ENCODE data around the gene CHCHD3.
A peak's percentile ranks its signal among the peaks of the same experiment; 100 is the strongest.

Gene CHCHD3

DNA sequence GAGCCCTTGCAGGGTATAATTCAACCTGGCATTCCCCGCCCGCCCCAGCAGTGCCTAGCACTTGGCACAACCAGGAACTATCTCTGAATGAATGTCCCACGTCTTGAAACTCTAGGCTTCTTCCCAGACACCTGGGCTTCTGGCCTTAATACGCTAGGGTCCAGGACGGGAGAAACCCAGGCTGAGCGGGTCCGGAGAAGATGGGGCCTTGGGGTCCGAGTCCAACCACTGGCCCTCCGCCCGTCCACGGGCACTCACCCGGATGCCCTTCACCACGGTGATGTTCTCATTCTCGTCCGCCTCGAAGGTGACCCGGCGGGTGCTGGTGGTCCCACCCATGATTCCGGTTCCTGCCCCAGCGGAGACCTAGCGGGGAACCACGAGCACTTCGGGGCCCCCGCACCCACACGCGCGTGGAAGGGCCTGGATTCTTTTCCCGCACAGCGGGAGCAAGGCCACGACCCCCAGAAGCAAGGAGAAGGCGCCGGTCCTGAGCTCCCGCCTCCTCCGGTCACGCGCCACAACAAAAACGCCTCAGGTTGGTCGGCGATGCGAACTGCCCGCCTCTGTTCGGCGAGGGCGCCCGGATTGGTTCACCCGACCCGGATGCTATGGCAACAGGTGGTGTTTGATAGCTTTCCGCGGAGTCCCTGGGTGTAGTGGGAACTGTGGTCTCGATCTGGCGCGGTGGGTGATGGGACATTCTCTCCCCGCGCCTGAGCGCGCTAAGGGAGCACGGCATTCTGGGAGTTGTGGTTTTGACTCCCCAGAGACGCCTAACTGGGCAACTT, at the start of gene CHCHD3:
Gene CHCHD3 (minus strand): TSS at position 492 of the 791 bp plus-strand sequence. CDS start 153 bp downstream, at position 339.
- peak; percentile 90 for DNase-seq (ENCODE audit: low spot score)

DNA sequence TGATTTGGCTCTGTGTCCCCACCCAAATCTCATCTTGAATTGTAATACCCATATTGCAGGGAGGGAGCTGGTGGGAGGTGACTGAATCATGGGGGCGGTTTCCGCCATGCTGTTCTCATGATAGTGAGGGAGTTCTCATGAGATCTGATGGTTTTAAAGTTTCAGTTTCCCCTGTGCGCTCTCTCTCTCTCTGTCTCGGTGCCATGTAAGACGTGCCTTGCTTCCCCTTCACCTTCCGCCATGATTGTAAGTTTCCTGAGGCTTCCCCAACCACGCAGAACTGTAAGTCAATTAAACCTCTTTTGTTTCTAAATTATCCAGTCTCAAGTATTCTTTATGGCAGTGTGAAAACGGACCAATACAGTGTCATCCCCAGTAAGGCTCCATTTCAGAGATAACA, 48.3 kb upstream of the CHCHD3 start:
- no peak for DNase-seq (ENCODE audit: low spot score)

DNA sequence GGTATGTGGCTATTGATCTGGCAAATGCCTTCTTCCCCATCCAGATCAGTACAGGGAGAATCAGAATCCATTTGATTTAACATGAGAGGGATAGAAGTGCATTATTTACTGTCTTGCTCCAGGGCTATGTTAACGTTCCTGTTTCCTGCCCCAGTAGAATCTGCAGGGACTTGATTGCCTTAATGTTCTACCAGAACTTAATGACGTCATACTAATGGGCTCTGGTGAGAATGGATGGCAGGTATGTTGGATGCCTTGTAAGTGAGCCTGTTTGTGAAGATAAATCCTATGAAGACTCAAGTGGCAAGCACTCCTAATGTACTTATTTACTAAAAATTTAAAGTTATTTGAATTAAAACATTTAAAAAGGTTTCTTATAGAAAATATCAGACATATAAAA, 44.5 kb upstream of the CHCHD3 start:
- no peak for DNase-seq (ENCODE audit: low spot score)

DNA sequence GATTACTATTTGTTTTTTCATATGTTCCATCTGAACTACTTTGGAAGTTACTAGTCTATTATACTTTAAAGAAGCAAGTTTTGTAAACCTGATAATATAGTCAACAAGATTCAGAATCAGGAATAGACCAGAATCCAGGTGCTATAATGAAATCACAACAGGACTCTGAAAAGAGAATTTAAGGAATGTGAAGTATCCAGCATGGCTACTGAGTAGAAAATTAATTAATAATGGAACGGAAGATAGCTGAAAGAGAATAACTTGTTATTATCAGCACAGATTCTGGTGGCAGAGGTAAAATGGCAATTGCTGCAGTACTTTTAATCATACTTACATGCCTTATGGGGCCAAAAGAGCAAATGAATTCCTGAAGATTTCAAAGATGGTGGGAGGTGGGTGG, 43.1 kb upstream of the CHCHD3 start:
- no peak for DNase-seq (ENCODE audit: low spot score)

DNA sequence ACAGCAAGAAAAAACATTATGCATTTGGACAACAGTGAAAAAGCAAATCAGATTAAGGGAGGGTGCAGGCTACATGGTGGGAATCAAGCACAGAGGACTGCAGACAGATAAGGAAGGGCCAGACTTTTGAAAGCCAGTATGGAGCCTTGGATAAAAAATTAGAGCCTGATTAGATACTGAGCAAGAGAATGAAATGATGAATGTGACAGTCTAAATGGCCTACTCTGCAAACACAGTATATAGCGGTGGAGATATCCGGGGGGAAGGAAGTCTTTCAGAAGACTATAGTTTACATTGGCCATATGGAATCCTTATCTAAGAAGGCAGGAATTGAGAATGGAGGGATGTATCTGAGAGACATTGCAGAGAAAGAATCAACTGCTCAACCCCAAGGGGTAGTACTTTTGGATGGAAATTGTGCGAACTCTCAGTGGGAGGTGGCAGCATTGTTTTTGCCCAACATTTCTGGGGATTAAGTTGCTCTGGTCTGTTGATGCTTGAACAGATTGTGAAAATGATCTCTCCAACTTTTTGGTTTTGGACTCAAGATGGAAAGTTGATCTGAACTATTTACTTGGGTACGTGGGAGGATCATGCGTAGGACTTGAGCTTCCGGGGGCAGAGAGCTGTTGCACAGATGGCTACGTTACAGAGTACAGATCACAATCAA, 39.4 kb upstream of the CHCHD3 start:
- no peak for DNase-seq (ENCODE audit: low spot score)

DNA sequence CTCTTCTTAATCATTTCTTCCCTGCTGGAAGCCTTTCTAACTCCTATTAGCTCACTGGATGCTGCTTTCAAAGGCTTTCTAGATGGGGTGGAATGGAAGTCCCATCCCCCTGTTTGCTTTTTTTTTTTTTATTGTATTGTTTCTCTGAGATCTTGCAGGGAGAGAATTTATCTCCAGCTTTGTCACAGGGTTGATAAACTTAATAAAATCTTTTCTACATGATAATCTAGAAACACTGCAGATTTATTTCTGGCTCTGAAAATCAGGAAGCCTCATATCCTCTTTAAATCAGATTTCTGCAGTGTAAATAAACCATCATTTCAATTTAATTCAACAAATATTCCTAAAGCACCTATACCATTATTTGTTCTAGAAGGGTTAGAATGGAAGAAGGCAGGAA, 37.2 kb upstream of the CHCHD3 start:
- DNase-seq (ENCODE audit: low spot score), result no peak

DNA sequence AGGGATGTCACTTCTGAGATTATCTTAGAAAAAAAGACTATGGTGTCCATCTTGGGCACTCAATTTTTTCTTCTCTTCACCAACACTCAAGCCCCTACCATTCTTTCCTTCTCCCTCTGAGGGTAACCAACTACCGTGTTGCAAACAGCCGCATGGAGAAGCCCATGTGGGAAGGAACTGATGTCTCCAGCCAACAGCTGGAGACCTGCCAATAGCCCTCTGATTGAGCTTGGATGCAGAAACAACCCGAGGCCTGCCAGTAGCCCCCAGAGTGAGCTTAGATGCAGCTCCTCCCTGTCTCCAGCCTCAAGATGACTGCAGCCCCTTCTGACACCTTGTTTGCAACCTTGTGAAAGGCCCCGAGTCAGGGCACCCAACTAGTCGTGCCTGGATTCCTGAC, 36.4 kb upstream of the CHCHD3 start:
- no peak for DNase-seq (ENCODE audit: low spot score)

DNA sequence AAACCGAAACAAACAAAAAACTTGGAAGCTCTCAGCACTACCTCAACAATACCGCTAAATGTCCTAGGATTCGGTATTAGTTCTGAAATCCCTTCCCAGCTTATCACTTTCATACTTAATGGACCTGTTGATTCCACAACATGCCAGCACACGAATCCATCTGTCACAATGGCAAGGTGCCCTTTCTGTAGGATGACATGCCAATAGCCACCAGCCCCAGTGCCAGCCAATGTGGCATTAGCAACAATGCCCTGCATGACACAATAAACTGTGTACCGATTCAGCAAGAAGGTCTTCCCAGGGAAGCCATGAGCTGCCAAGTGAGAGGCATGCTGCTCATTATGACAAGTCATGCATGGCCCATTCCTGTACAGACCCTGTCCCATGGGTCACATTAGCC, 35.6 kb upstream of the CHCHD3 start:
- DNase-seq (ENCODE audit: low spot score), result no peak

DNA sequence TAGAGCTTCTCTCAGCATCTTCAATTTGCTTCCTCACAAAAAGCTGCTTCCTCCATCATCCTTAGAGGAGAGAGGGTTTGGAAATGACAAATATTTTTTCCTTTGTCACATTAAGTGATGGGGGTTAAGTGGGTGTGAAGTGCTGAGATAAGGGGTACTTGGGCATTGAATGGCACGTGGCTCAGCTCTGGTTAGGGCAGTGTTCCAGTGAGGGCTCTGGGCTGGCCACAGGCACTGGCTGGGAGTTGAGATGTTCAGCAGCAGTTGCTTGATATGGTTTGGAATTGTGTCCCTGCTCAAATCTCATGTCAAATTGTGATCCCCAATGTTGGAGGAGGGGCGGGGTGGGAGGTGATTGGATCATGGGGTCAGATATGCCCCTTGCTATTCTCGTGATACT, 33.7 kb upstream of the CHCHD3 start:
- DNase-seq (ENCODE audit: low spot score), result no peak

DNA sequence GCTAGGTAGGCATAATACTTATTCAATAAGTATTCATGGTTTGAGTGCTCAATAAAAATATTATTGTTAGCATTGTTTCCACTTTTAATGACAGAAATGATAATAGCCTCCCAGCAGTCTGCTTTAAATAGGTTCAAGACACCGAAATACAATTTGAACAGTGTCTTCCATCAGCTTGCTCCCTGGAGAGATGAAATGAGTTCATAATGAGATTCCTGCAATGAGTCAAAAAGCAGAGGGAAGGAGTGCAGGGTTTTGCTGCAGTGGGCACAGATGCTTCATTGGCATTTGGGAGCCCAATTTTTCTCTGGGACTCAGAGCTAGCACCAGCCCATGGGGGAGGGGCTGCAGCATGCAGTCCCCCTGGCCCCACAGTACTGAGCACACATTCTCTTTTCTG, 32.6 kb upstream of the CHCHD3 start:
- no peak for DNase-seq (ENCODE audit: low spot score)

DNA sequence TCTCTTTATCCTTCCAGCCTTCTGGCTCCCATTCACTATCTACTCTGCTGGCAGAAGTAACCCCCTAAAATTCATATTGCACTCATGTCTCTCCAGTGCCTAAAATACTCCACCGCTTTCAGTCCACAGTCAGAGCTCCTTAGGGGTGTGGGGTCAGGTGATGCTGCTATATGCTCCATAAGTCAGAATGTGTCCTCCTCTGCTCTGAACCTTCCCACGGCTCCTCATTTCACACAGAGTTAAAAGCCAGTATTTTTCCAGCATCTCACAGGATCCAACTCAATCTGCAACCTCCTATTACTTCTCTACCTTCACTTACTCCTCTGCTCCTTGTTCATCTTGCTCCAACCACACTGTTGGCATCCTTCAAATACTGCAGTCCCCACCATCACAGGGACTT, 31.1 kb upstream of the CHCHD3 start:
- no peak for DNase-seq (ENCODE audit: low spot score)

DNA sequence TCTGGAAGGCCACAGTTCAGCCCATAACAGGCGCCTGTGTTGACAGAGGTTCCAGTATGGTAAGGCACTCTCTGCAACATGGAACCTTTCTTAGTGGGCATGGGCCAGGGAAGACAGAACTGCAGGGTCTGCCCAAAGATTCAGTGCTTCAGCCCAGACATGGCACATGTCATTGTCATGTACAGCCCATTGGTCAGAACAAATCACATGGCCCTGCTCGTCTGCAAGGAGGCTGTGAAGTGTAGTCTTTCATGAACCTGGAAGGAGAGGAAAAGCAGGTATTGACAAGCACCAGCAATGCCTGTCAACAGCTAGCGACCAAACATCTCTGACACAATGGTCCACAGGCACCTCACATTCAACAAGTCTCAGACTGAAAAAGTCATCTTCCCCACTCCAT, 30.4 kb upstream of the CHCHD3 start:
- DNase-seq (ENCODE audit: low spot score), result no peak

DNA sequence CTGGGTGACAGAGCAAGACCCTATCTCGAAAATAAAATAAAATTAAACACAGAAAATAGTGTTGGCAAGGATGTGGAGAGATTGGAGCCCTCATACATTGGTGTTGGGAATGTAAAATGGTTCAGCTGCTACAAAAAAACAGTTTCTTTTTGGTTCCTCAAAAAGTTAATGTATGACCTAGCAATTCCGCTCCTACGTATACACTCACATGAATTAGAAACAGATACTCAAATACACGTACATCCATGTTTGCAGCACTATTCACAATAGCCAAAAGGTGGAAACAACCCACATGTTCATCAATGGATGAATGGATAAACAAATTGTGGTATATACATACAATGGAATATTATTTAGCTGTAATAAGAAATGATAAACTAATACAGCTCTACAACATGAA, 28.4 kb upstream of the CHCHD3 start:
- DNase-seq (ENCODE audit: low spot score), result no peak

DNA sequence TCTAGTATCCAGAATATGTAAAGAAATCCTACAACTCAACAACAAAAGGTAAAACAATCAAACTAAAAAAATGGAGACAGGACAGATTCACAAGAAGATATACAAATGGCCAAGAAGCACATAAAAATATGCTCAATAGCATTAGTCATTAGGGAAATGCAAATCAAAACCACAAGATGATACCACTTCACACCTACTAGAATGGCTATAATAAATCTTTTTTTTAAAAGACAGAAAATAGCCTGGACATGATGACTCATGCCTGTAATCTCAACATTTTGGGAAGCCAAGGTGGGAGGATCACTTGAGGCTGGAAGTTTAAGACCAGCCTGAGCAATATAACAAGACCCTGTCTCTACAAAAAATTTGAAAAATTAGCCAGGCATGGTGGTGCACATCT, 27.9 kb upstream of the CHCHD3 start:
- DNase-seq (ENCODE audit: low spot score), result no peak

DNA sequence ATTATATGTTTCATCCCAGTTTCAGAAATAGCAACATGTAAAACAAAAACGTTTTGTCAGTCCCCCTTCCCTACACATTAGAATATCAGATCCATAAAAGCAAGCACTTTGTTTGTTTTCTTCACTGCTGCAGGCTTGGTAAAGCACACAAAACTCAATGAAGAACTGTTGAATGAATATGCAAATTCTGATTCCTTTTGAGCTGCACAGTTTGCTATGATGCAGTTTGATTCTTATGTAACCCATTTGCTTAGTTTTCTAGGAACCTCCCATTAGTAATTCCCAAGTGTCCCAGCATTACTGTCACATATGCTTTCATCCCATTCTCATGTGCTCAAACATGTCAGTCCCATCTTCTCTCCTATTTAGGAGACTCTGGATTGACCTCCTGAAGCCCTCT, 26.1 kb upstream of the CHCHD3 start:
- no peak for DNase-seq (ENCODE audit: low spot score)

DNA sequence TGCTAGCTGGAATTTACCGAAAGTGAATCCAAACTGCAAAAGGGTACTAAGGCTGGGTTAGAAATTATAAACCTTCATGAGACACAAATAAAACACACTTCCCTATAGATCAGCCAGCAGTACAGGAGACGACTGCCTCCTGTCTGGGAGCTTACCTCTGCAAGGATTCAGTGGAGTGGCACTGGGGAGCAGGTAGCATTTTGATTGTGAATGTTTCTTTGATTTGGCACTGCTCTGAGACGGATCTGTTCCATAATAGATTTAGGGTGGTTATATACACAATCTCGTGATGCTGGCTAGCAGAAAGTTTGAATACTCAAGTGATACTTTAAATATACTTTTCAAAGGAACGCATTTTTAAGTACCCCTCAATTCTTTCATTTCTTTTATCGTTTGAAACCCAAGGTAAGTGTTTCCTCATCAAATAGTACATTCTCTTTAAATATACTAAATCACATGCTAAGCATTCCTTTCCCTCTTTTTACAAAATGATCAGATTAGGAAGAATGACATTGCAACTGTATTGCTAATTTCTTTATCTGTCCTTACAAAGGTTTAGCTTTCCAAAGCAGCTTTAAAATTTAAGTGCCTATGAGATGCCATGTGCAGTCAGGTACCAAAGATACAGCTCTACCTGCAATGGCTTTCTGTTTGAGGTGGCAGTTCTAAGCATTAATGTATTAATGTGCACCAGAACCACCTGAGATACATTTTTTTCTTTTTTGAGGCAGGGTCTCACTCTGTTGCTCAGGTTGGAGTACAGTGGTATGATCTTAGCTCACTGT, 20.6 kb upstream of the CHCHD3 start:
- no peak for DNase-seq (ENCODE audit: low spot score)

DNA sequence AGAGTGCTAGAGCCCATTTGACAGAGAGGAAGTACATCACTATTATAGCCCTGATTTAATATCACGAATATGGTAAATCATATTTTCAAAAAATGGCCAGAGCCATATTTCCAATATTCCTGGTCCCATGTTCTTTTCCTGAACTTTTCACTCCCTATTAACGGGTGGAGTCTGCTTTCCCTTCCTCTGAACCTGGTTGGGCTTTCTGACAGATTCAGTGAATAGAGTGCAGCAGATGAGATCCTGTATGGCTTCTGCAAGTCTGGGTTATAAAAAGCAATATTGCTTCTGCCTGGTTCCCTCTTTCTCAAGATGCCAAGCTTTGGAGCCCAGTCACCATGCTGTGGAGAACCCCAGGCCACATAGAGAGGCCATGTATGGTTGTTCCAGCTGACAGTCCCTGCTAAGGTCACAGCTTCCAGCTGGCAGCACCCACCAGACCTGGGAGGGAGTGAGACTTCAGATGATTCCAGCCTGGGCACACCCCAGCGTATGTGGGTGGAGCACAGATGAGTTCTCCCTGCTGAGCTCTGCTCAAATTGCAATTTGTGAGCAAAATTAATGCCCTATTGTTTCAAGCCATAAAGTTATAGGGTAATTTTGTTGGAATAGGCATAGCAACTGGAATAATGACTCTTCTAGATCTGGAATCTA, 17.9 kb upstream of the CHCHD3 start:
- no peak for DNase-seq (ENCODE audit: low spot score)

DNA sequence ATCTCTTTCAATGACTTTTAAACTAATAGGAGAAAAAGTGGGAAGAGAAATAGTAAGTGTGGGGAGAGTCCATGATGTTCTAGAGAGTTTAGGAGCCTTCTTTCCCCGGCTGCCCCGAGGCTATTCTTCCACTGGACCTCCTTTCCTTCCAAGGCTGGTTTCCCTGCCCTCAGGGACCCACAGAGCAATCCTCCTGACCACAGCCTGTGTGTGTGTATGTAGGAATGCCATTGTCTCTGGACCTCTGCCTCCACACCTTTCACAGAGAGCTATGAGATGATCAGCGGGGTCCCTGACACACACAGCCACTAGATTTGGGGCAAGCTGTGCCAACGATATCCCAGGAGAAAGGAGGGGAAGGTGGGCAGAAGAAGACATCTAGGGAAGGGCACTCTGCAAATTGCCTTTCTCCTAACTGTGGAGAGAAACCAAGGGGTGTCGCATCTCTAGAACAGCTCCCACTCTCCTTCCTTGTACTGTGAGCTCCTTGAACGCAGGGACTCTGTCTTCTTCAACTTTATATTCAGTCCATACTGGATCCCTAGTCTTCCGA, 13.3 kb upstream of the CHCHD3 start:
- no peak for DNase-seq (ENCODE audit: low spot score)

DNA sequence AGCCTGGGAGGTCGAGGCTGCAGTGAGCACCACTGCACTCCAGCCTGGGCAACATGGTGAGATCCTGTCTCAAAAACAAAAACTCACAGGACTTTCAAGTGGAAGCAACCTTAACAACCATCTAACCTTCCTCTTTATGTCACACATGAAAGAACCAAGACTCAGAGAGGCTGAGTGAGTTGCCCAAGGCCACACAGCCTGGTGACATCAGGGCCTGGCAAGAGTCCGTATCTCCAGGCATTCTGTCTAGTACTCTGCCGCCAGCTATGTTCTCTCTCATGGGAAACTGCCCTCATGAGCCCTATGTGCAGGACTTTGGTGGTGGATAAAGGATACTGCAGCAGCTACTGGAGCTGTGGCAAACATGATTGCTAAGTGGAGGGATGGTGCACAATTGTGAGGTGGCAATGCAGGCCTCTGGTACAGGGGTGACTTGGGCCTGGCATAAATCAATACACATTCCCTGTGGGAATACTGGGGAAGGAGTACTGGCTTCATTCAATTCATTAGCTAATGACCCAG, 10.1 kb upstream of the CHCHD3 start:
- no peak for DNase-seq (ENCODE audit: low spot score)

DNA sequence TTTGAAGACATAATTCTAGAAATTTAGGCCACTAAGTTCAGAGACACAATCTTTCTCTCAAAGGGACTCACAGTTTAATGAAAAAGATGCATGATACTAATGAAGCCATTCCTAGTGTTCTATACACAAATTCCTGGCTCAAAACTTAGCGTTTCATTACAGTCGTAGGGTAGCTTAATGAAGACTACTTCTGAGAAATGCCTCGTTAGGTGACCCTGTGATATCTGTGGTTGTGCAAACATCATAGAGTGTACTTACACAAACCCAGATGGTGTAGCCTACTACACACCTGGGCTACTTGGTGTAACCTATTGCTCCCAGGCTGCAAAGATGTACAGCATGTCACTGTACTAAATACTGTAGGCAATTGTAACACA, 488 bp upstream of the CHCHD3 start:
- no peak for DNase-seq (ENCODE audit: low spot score)

DNA sequence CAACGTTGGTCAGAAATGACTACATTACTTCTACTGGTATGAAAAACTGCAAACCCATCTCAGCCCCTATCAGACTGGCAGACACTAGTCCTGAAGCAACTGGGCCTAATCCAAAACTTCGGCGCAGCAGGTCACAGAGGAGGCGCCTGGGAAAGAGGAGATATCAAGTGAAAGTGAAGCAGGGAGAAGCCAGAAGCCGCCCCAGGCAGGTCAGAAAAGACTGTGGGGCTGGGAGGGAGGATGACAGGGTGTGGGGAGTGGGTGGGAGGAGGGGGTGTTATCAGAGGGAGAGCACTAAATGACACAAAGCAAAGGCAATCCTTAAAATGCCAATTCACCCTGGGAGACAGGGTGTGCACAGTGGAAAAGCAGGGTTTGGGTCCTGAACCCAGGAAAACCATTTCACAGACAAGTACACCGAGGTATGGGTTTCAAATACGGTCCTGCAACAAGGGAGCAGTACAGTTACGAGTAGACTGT, 731 bp downstream of the CHCHD3 start:
- DNase-seq (ENCODE audit: low spot score), result no peak

DNA sequence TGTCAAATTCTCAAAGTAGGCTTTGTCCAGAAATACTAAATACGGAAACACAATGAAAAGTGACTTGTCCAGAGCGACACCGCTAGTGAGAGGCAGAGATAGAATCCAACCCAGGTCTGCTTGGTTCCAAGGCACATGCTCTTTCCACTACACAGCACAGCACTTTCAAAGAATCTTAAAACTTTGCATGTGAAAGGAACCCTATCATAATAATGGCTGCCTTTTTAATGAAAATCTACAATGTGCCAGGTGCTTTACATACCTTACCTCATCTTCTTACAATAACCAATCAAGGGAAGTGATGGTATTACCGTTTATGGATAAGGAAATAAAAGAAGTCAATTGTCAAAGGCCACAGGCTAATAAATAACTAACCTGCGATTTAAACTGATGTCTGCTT, 2.6 kb downstream of the CHCHD3 start:
- no peak for DNase-seq (ENCODE audit: low spot score)
